Omental fat pad (tissue), 4 donors: ENCODE measurements around the gene CHCHD3. TPM values are rescaled to one million over a fixed set of nuclear protein-coding genes. Genes with fewer than 3 reads are reported as not detected.

Experiments used
- ATAC-seq: fragments of 150-250 bp; one replicate; pipeline ENCODE4 v1.9.1; 2016; ENCODE audit warnings: mild to moderate bottlenecking, moderate library complexity; ENCODE audit not compliant: low FRiP score
- DNase-seq: peaks from one replicate; pipeline ENCODE4 v3.0.0-alpha.2; 2019; ENCODE audit warnings: low spot score
- small RNA-seq: library from RNA; depleted of rRNA; stranded (forward); fragments of <200 nt; gene quantifications from one replicate; pipeline ENCODE3, GENCODE V24; 2016
- total RNA-seq, 4 donors: library from RNA; depleted of rRNA; stranded (reverse); fragments of >200 nt; gene quantifications; one replicate each; pipeline ENCODE4 v1.1.0, GENCODE V29; 2016
- TF ChIP-seq, protein P1 (sequence below), 3 donors: fragments of 450-650 bp; IDR thresholded peaks; one replicate each; pipeline ENCODE4 v1.5.1; 2016 to 2017; ENCODE audit warnings: antibody characterized with exemption in 3 of 3, mild to moderate bottlenecking in 3 of 3, moderate library complexity in 2 of 3

CHCHD3 gene
- total RNA-seq, 4 donors from 2014 or later, result 53.0 to 63.1 (median 56.5) TPM

DNA sequence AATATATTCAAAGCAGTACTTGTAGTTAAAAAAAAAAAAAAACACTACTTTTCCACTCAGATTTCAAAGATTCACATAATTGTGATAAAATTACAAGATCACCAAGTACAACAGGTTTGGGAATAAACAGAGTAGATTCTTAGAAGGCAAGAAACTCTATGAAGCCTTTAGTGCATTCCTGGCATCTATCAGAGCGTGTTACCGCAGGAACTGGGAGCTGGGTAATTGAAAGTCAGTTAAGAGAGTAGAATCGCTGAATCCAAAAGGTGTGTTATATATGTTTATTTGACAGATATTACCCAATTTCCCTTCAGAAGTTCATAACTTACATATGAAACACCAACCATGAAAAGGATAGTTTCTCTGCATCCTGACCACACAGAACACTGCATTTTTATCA is 346.4 kb downstream of the CHCHD3 start:
- TF ChIP-seq, protein P1, sequence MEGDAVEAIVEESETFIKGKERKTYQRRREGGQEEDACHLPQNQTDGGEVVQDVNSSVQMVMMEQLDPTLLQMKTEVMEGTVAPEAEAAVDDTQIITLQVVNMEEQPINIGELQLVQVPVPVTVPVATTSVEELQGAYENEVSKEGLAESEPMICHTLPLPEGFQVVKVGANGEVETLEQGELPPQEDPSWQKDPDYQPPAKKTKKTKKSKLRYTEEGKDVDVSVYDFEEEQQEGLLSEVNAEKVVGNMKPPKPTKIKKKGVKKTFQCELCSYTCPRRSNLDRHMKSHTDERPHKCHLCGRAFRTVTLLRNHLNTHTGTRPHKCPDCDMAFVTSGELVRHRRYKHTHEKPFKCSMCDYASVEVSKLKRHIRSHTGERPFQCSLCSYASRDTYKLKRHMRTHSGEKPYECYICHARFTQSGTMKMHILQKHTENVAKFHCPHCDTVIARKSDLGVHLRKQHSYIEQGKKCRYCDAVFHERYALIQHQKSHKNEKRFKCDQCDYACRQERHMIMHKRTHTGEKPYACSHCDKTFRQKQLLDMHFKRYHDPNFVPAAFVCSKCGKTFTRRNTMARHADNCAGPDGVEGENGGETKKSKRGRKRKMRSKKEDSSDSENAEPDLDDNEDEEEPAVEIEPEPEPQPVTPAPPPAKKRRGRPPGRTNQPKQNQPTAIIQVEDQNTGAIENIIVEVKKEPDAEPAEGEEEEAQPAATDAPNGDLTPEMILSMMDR (IDR thresholded peaks at IDR 0.05), result no peak
- DNase-seq, result no peak
- ATAC-seq, result no peak

Small RNA genes lying within 50 kb of the gene (small RNA-seq; reads per million reads assigned to genes)
- not detected for gene RF00218
- gene RNU6-92P, result not detected

Other genes with a start within 250 kb of the CHCHD3 start
- gene EXOC4, start 171.0 kb upstream of the CHCHD3 start, total RNA-seq, result 10 to 100 TPM; 59.2 to 88.7 (median 71.6) TPM